Cardiac fibroblast (primary cell): ENCODE results near the gene CDYL.
A peak's percentile ranks its signal among the peaks of the same experiment; 100 is the strongest.

Experiments
- DNase-seq, 2 donors: peaks; one replicate each; pipeline versions ENCODE4 v3.0.0 to v3.0.0-alpha.2; 2010; ENCODE audit warnings: low read depth in 2 of 2
- H3K4me3 ChIP-seq, 2 donors: replicated peaks in 1 of 2; 1 replicate in 1 of 2; 2 replicates in 1 of 2; pipeline ENCODE4 v1.5.1; 2011; ENCODE audit warnings: low read depth in 2 of 2, low read length in 2 of 2, mild to moderate bottlenecking in 2 of 2, moderate library complexity in 1 of 2
- CTCF ChIP-seq: IDR thresholded peaks from one replicate; pipeline ENCODE4 v1.5.1; 2011; ENCODE audit warnings: low read depth, mild to moderate bottlenecking, low read length, inconsistent platforms

Gene CDYL, protein sequence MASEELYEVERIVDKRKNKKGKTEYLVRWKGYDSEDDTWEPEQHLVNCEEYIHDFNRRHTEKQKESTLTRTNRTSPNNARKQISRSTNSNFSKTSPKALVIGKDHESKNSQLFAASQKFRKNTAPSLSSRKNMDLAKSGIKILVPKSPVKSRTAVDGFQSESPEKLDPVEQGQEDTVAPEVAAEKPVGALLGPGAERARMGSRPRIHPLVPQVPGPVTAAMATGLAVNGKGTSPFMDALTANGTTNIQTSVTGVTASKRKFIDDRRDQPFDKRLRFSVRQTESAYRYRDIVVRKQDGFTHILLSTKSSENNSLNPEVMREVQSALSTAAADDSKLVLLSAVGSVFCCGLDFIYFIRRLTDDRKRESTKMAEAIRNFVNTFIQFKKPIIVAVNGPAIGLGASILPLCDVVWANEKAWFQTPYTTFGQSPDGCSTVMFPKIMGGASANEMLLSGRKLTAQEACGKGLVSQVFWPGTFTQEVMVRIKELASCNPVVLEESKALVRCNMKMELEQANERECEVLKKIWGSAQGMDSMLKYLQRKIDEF

GRCh38 chr6:4776131-4776492 is at the start of gene CDYL:
CDYL (plus strand) TSS chr6:4776404; CDS start chr6:4776784, 380 bp downstream.
- no peak for TF ChIP-seq CTCF
- peak; percentile 86 to 95 for DNase-seq
- H3K4me3 ChIP-seq = peak within 1 kb of the TSS; percentile 61 to 67

DNA sequence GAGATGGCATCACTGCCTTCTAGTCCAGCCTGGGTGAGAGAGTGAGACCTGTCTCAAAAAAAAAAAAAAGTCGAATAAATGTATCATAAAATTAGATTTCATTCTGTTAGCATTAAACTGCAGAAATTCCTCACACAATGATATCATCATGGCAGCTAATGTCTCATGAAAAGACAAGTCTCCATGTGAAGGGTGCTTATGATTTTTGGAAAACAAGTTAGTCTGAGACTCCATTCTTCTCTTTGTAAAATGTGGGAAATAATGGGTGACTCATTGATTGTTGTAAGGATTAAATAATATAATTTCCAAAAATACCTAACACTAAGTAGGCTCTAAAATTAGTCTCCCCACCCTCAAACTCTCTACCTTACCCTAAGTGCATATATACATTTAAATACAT is 49.6 kb upstream of the CDYL start:
- H3K4me3 ChIP-seq = no peak overlapping the region
- TF ChIP-seq CTCF = no peak
- no peak for DNase-seq

DNA sequence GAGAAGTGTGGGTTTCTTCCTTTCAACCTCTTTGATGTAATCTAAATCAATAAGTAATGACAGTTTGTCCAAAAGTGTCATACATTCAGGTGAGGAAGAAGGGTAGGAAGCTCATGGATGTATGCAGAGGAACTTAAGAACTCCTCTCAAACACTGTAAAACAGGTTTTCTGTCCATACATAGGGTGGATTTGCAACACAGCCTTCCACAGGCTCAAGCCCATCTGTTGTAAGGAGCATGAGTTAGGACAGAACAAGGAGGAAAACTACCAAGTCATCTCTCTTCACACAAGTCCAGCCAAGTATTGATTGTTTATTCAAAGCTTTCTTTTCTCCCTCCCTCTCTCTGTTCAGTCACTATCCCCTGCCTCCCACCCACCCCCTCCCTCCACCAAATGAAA is 49.0 kb upstream of the CDYL start:
- DNase-seq = no peak
- no peak for TF ChIP-seq CTCF
- H3K4me3 ChIP-seq = no peak overlapping the region

DNA sequence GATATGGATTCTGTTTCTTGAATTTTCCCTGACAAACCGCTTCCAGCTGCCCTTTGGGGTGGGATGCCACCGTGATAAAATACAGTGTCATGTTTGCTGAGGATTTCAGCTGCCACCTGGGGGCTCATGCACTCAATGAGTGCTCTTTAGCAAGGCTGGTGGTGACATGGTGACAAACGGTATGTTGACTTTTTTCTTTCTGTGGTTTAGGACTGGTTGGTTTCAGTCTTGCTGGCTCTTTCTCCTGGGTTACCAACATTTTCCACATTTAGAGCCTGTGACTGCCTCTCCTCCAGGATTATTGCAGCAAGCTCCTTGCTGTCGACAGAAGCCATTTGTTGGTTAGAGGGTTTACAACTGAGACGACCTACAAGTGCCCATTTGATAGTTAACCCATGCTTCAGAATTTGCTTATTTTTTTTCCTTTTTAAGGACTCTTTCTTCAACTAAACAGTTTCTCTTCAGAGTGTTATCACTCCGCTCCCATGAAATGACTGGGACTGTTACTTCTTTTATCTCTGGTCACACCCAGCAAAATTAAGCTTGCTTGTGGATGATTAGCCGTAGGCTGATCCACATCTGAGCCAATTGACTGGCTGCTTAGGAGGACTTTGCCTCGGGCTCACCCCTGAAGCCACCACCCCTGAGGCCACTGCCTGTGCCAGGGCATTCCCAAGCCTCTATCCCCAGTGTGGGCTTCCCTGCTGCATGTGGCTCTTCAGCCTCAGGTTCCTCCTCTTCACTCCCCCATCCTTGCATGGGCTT is 48.4 kb upstream of the CDYL start:
- H3K4me3 ChIP-seq = no peak overlapping the region
- TF ChIP-seq CTCF = no peak
- DNase-seq = peak in 1 of 2 donors; percentile 8

GRCh38 chr6:4728436-4728769 is 47.8 kb upstream of the CDYL start:
- TF ChIP-seq CTCF = no peak
- no peak for DNase-seq
- H3K4me3 ChIP-seq = no peak overlapping the region

- no peak for TF ChIP-seq CTCF
- H3K4me3 ChIP-seq = no peak overlapping the region
These were observed 47.3 kb upstream of the CDYL start for GRCh38 chr6:4728926-4729325.

More at GRCh38 chr6:4728926-4729325, 47.3 kb upstream of the CDYL start:
- no peak for DNase-seq
